ENCODE measurements around the gene TTC31.

The TTC31 gene

GRCh38 chr2:74511104-74511989 is 28.5 kb downstream of the TTC31 start:
- no peak overlapping the region for H3K9ac ChIP-seq
- H3K27me3 ChIP-seq (ENCODE audit: control insufficient read depth, insufficient read depth, low read length): no peaks in the 10 kb centered on the region
- H3K4me3 ChIP-seq (ENCODE audit: low read depth, low read length): no peak overlapping the region
- TF ChIP-seq CTCF (IDR thresholded peaks at IDR 0.05): no peak
- H3K36me3 ChIP-seq (ENCODE audit: control insufficient read depth, insufficient read depth, low read length): no peaks in the 10 kb centered on the region
- no peak overlapping the region for H2AFZ ChIP-seq
- no peak overlapping the region for H3K27ac ChIP-seq
- H3K9me3 ChIP-seq (ENCODE audit: control insufficient read depth, low read length): no peaks in the 10 kb centered on the region
- H3K4me1 ChIP-seq: peaks cover 10% of the 10 kb centered on the region
- no peak overlapping the region for H3K4me2 ChIP-seq (ENCODE audit: low read length)
- peaks cover 4% of the 10 kb centered on the region for H3K79me2 ChIP-seq

DNA sequence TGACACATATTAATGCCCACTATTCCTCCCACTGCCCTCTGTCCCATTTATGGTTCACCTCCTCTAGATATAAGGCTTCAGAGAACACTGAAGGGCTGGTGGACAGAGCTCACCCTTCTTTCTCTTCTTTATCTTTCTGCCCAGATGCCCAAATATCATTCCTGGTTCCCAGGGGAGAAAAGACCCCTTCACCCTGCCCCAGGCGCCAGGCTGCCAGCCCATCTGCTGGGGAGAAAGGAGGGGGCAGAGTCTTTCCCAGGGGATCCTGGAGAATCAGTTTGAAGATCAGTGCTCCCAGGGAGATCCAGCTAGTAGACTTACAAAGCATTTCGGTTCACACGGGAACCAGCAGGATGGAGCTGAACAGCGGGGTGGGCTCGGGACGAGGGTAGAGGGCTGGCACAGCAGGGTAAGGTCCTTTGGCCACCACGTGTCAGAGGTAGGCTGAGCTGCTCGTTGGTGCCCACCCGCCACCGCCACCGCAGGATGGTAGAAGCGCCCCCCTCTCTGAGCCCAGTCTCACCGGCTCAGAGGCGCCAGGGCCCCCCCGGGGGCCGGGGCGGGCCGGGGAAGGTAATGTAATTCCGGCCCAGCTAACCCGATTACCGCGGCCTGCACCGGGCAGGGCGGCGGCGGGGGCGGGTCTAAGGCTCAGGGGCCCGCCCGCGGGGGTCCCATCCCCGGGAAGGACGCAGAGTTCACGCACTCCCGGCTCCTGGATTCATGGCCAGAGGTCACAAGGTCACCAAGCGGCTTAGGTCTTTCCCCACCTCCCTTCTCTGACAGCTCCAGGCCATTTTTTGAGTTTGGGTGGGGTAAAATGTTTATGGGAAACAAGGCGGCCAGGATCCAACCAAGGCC is 30.1 kb downstream of the TTC31 start:
- TF ChIP-seq CTCF (IDR thresholded peaks at IDR 0.05): no peak
- H3K79me2 ChIP-seq: no peaks in the 10 kb centered on the region
- no peaks in the 10 kb centered on the region for H3K27me3 ChIP-seq (ENCODE audit: control insufficient read depth, insufficient read depth, low read length)
- peaks cover 4% of the 10 kb centered on the region for H3K4me1 ChIP-seq
- no peak overlapping the region for H3K9ac ChIP-seq
- no peak overlapping the region for H3K4me3 ChIP-seq (ENCODE audit: low read depth, low read length)
- no peak overlapping the region for H3K27ac ChIP-seq
- H2AFZ ChIP-seq: no peak overlapping the region
- no peaks in the 10 kb centered on the region for H3K36me3 ChIP-seq (ENCODE audit: control insufficient read depth, insufficient read depth, low read length)
- no peak overlapping the region for H3K4me2 ChIP-seq (ENCODE audit: low read length)
- no peaks in the 10 kb centered on the region for H3K9me3 ChIP-seq (ENCODE audit: control insufficient read depth, low read length)

DNA sequence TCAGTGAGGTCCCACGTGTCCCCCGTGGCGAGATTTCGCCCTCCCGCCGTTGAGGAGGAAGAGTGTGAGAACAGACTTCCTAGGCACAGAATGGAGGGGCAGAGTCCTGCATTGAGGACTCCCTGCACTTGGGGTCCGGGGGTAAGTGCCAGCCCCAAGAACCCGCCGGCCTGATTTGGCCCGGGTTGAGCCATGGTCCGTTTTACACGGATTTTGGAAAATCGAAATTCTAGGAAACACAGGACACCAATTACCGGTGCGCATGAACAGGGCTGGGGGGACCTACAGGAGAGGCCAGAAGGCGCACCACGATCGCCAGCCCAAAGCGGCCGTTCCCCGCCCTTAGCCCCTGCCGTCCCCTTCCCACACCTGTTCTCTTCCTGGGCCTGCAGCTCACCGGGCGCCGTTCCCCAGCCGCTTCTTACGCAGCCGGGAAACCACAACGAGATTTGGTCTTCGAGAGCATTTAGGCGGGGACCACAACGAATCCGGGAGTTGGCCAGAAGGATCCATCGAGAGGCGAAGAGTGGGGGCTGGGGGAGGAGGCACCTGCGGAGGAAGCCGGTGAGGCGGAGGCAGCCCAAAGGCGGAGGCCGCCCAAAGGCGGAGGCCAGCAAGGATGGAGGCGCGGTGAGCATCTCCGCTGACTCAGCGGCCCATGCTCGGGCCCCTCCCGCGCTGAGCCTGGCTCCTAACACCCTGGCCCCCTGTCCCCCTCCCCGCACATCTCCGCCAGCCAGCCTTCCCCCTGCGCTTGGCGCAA is 30.9 kb downstream of the TTC31 start:
- Histone ChIP-seq H3K9ac (no peak overlapping the region), H3K4me2 (ENCODE audit: low read length) (no peak overlapping the region), H3K27ac (no peak overlapping the region), H3K79me2 (no peaks in the 10 kb centered on the region), H2AFZ (no peak overlapping the region), H3K36me3 (ENCODE audit: control insufficient read depth, insufficient read depth, low read length) (no peaks in the 10 kb centered on the region), H3K4me3 (ENCODE audit: low read depth, low read length) (no peak overlapping the region), H3K27me3 (ENCODE audit: control insufficient read depth, insufficient read depth, low read length) (no peaks in the 10 kb centered on the region), H3K9me3 (ENCODE audit: control insufficient read depth, low read length) (no peaks in the 10 kb centered on the region), H3K4me1 (no peaks in the 10 kb centered on the region)
- TF ChIP-seq CTCF (IDR thresholded peaks at IDR 0.05): no peak

- Histone ChIP-seq H3K36me3 (ENCODE audit: control insufficient read depth, insufficient read depth, low read length) (no peaks in the 10 kb centered on the region), H3K9ac (no peak within 1 kb of the TSS), H3K79me2 (no peaks in the 10 kb centered on the region), H3K9me3 (ENCODE audit: control insufficient read depth, low read length) (no peaks in the 10 kb centered on the region), H2AFZ (no peak within 1 kb of the TSS), H3K4me1 (no peaks in the 10 kb centered on the region), H3K27ac (no peak within 1 kb of the TSS), H3K4me2 (ENCODE audit: low read length) (peak within 1 kb of the TSS; percentile 57), H3K27me3 (ENCODE audit: control insufficient read depth, insufficient read depth, low read length) (no peaks in the 10 kb centered on the region), H3K4me3 (ENCODE audit: low read depth, low read length) (peak within 1 kb of the TSS; percentile 39)
- TF ChIP-seq CTCF (IDR thresholded peaks at IDR 0.05): no peak
Observed at GRCh38 chr2:74514368-74515270, 31.7 kb downstream of the TTC31 start, which contains the start of gene TLX2. TSS of gene TLX2 (plus strand) at chr2:74514450. CDS start at chr2:74514807, 357 bp downstream.
